Lung (tissue), 12 donors: ENCODE data around the gene BRF1. TPM values are rescaled to one million over a fixed set of nuclear protein-coding genes. Genes with fewer than 3 reads are reported as not detected.

Experiments used
- ATAC-seq: fragments of 200-7000 bp; cut with Tn5 transposase; one replicate; pipeline ENCODE4 v1.9.1; 2020; ENCODE audit warnings: moderate number of reproducible peaks; ENCODE audit not compliant: insufficient read depth, low FRiP score
- DNase-seq, 3 donors: peaks; one replicate each; pipeline ENCODE4 v3.0.0-alpha.2; 2013 to 2017
- H3K27ac ChIP-seq, 2 donors: one replicate each; pipeline ENCODE4 v1.5.1; 2013; ENCODE audit warnings: mild to moderate bottlenecking in 2 of 2, moderate library complexity in 2 of 2, control low read depth in 1 of 2, inconsistent platforms in 1 of 2, low read depth in 1 of 2, low read length in 1 of 2
- H3K27me3 ChIP-seq, 3 donors: one replicate each; pipeline ENCODE4 v1.5.1; 2013; ENCODE audit warnings: low read length in 2 of 3; ENCODE audit not compliant: control insufficient read depth in 3 of 3, insufficient read depth in 3 of 3
- H3K36me3 ChIP-seq, 4 donors: one replicate each; pipeline ENCODE4 v1.5.1; 2013; ENCODE audit warnings: low read length in 4 of 4, mild to moderate bottlenecking in 1 of 4, moderate library complexity in 1 of 4; ENCODE audit not compliant: control insufficient read depth in 4 of 4, insufficient read depth in 4 of 4
- H3K4me1 ChIP-seq, 5 donors: one replicate each; pipeline ENCODE4 v1.5.1; 2013; ENCODE audit warnings: low read length in 5 of 5, mild to moderate bottlenecking in 2 of 5, moderate library complexity in 1 of 5; ENCODE audit not compliant: control insufficient read depth in 5 of 5, insufficient read depth in 5 of 5
- H3K4me3 ChIP-seq: one replicate; pipeline ENCODE4 v1.5.1; 2013; ENCODE audit warnings: mild to moderate bottlenecking, control low read depth, moderate library complexity
- H3K9ac ChIP-seq, 2 donors: one replicate each; pipeline ENCODE4 v1.5.1; 2013; ENCODE audit warnings: low read length in 2 of 2, control low read depth in 1 of 2; ENCODE audit not compliant: insufficient read depth in 1 of 2
- H3K9me3 ChIP-seq, 4 donors: one replicate each; pipeline ENCODE4 v1.5.1; 2013; ENCODE audit warnings: low read length in 3 of 4, mild to moderate bottlenecking in 1 of 4, moderate library complexity in 1 of 4; ENCODE audit not compliant: control insufficient read depth in 4 of 4, insufficient read depth in 3 of 4
- WGBS, 2 donors: extraction: QIAGEN DNeasy Blood & Tissue Kit; methylation state at CpG; one replicate each; pipeline ENCODE4 v1.1.7; 2013; 5-methylcytosine and 5-hydroxymethylcytosine counted together
- polyA plus RNA-seq, 2 donors: library from polyadenylated mRNA; stranded (reverse); fragments of 200-250 nt; gene quantifications; one replicate each; pipeline ENCODE4 v1.2.1, GENCODE V29; 2013
- total RNA-seq, 2 donors: library from RNA; depleted of rRNA in 1 of 2; stranded (reverse); fragments of >200 nt in 1 of 2; gene quantifications; one replicate each; pipeline ENCODE4 v1.2.1, GENCODE V29; 2014 to 2021
- TF ChIP-seq, protein P1 (sequence below): IDR thresholded peaks from 2 replicates; pipeline ENCODE4 v1.5.1; 2012; ENCODE audit warnings: mild to moderate bottlenecking; ENCODE audit errors: control extremely low read depth, extremely low read depth
- donor health status: control.
- donor health status: control.
- donor health status: Bipolar disorder and iron deficiency.
- donor health status: healthy.
- donor health status: DM: yes; HTN: yes; CAD: no.

The BRF1 gene
- total and polyA plus RNA-seq, 4 donors = 14.2 to 55.3 (median 37.2) TPM

- Histone ChIP-seq H3K4me3 (no peak overlapping the region), H3K36me3 (peaks cover 0 to 32% (median 6%) of the 10 kb centered on the region in 4 donors), H3K27me3 (no peaks in the 10 kb centered on the region), H3K9me3 (peaks cover 0 to 3% (median 0%) of the 10 kb centered on the region in 4 donors), H3K4me1 (peaks cover 0 to 11% (median 3%) of the 10 kb centered on the region in 5 donors), H3K27ac (no peak overlapping the region), H3K9ac (no peak overlapping the region)
- ATAC-seq (no peak), DNase-seq (no peak)
- WGBS, 2 donors = 94% methylated on average over 30 of the region's 30 CpGs
- TF ChIP-seq, protein P1, sequence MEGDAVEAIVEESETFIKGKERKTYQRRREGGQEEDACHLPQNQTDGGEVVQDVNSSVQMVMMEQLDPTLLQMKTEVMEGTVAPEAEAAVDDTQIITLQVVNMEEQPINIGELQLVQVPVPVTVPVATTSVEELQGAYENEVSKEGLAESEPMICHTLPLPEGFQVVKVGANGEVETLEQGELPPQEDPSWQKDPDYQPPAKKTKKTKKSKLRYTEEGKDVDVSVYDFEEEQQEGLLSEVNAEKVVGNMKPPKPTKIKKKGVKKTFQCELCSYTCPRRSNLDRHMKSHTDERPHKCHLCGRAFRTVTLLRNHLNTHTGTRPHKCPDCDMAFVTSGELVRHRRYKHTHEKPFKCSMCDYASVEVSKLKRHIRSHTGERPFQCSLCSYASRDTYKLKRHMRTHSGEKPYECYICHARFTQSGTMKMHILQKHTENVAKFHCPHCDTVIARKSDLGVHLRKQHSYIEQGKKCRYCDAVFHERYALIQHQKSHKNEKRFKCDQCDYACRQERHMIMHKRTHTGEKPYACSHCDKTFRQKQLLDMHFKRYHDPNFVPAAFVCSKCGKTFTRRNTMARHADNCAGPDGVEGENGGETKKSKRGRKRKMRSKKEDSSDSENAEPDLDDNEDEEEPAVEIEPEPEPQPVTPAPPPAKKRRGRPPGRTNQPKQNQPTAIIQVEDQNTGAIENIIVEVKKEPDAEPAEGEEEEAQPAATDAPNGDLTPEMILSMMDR = no peak
Observed at GRCh38 chr14:105210266-105211025, 90.4 kb downstream of the BRF1 start.

DNA sequence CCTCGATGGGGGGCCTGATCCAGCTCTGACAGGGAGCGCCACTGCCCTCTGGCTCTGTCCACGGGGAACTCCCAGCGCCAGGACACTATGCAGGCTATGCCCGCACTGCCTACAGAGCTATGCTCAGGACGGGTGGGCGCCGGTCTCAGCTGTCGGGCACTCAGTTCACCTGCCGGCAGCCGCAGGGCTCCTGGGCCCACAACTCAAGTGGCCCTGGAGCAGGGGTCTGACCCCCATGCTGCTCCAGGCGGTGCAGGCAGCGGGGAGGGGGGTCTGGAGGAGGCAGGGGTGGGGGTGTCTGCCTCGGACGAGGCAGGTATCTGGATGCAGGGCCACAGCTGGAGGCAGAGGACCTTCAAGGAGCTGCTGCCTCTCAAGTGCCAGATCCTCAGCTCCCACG, 91.2 kb downstream of the BRF1 start:
- H3K4me3 ChIP-seq = no peak overlapping the region
- no peak overlapping the region for H3K9ac ChIP-seq
- H3K36me3 ChIP-seq = peaks cover 0 to 32% (median 3%) of the 10 kb centered on the region in 4 donors
- no peaks in the 10 kb centered on the region for H3K9me3 ChIP-seq
- TF ChIP-seq, protein P1 = no peak
- peaks cover 0 to 10% (median 5%) of the 10 kb centered on the region in 5 donors for H3K4me1 ChIP-seq
- WGBS, 2 donors = 94 to 96% methylated on average over 16 of the region's 16 CpGs
- no peak overlapping the region for H3K27ac ChIP-seq
- DNase-seq (no peak), ATAC-seq (no peak)
- no peaks in the 10 kb centered on the region for H3K27me3 ChIP-seq

GRCh38 chr14:105209091-105209490, 91.7 kb downstream of the BRF1 start:
- Histone ChIP-seq H3K27ac (no peak overlapping the region), H3K4me1 (peaks cover 0 to 13% (median 5%) of the 10 kb centered on the region in 5 donors), H3K9me3 (no peaks in the 10 kb centered on the region), H3K4me3 (no peak overlapping the region), H3K36me3 (peaks cover 0 to 32% (median 3%) of the 10 kb centered on the region in 4 donors), H3K9ac (no peak overlapping the region), H3K27me3 (no peaks in the 10 kb centered on the region)
- WGBS, 2 donors = 96 to 97% methylated on average over 8 of the region's 8 CpGs
- TF ChIP-seq, protein P1 = no peak
- no peak for ATAC-seq
- no peak for DNase-seq
